Neural progenitor cell (in vitro differentiated cells): ENCODE measurements around the gene ZNF343.

Source experiments
- EZH2 ChIP-seq: fragments of 200-600 bp; sonication (generic); IDR thresholded peaks from 2 replicates; pipeline ENCODE4 v1.6.1; 2017; ENCODE audit warnings: antibody characterized with exemption, mild to moderate bottlenecking, moderate library complexity
- TF ChIP-seq, protein P1 (sequence below): fragments of 200-600 bp; sonication (generic); IDR thresholded peaks from 2 replicates; pipeline ENCODE4 v1.5.1; 2017; ENCODE audit warnings: antibody characterized with exemption, mild to moderate bottlenecking

GRCh38 chr20:2458919-2459499 lies 49.7 kb downstream of the ZNF343 start:
- TF ChIP-seq, protein P1, sequence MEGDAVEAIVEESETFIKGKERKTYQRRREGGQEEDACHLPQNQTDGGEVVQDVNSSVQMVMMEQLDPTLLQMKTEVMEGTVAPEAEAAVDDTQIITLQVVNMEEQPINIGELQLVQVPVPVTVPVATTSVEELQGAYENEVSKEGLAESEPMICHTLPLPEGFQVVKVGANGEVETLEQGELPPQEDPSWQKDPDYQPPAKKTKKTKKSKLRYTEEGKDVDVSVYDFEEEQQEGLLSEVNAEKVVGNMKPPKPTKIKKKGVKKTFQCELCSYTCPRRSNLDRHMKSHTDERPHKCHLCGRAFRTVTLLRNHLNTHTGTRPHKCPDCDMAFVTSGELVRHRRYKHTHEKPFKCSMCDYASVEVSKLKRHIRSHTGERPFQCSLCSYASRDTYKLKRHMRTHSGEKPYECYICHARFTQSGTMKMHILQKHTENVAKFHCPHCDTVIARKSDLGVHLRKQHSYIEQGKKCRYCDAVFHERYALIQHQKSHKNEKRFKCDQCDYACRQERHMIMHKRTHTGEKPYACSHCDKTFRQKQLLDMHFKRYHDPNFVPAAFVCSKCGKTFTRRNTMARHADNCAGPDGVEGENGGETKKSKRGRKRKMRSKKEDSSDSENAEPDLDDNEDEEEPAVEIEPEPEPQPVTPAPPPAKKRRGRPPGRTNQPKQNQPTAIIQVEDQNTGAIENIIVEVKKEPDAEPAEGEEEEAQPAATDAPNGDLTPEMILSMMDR, result no peak
- no peak for TF ChIP-seq EZH2
